HG02852 (cell line): Measurements from ENCODE around the gene CARD19.

Source experiments
- ATAC-seq: cut with Tn5 transposase; IDR thresholded peaks from one replicate; pipeline ENCODE4 v1.9.1; 2021; ENCODE audit warnings: mild to moderate bottlenecking, moderate library complexity; ENCODE audit not compliant: unreplicated experiment

The CARD19 gene

DNA sequence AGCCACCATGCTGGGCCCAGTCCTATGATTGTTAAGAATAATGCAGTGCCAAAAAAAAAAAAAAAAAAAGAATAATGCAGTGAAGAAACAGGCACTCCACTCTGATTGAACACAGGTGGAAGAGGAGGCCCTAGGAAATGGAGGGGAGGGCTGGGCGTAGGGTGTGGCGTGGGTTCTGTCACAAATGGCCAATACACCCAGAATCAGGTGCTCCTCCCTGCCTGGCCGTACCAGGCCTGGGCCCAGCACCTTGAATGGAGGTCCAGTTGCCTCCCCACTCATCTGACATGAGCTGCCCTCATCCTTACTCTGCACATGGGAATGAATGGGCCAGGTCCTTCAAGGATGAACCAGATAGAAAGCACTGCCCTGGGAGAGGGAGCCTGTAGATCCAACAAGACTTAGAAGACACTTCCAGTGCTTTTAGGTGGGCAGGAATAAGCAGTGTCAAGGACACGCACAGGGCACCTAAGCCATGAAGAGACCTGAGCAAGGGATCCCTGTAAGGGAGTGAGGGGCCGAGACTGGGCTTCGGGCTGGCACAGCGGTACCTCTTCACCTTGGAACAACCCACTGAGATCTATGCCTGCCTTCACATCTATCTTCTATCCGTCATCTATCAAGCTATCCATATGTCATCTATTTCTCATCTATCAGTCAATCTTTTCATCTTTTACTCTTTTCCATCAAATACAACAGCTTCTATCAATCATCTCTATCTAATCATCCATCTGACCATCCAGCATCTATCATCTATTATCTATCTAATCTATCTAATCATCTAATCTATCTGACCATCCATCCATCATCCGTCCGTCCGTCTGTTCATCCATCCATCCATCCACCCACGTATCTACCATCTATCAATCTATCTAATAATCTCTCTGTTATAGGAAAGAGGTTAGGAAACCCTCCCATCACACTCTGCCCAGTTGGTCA, 22.2 kb downstream of the CARD19 start:
- ATAC-seq = no peak

DNA sequence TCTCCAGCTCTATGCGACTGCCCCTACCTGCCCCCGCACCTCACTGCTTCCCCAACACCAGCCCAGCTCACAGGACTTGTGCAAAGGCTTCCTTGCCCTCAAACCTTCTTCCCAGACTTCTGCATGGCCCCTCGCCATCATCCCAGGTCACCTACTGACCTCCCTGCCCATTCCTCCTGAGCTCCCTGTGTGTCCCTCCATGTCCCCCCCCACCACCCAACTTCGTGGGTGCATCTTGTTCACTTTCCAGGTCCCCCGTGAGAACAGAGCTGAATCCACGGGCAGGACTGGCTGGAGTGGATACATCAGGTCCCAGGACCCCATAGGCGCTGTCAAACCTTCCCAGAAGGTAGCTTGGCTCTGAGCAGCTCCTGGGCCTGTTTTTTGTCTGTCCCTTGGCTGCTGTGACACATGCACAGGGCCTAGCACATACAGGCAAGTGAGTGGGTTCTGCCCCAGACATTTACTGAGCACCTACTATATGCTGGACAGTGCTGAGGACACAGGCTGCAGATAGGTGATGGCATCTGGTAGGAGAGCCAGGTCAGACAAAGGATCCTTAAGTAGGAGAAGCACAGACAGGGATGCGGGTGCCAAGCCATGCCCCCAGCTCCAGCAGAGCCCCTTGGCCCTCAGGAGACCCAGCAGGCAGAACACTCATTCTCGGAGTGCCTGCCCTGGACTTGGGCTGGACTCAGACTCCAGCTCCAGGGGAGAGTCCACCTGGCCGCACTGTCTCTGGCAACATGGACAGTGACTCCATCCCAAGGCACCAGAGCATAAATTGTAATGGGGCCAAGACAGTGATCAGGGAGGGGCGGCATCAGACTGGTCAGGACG, 23.1 kb downstream of the CARD19 start:
- ATAC-seq = no peak

DNA sequence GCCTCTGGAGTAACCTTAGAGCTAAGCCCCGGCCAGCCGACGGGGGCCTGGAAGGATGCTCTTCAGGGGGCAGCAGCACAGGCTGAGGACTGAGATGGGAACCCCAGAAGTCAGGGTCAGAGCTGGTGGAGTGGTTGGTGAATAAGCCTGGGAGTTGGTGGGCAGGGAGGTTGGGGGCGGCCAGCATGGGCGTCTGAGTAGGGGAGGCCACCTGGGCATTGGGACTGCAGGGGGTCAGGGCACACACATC, 23.6 kb downstream of the CARD19 start:
- peak; percentile 12 for ATAC-seq

DNA sequence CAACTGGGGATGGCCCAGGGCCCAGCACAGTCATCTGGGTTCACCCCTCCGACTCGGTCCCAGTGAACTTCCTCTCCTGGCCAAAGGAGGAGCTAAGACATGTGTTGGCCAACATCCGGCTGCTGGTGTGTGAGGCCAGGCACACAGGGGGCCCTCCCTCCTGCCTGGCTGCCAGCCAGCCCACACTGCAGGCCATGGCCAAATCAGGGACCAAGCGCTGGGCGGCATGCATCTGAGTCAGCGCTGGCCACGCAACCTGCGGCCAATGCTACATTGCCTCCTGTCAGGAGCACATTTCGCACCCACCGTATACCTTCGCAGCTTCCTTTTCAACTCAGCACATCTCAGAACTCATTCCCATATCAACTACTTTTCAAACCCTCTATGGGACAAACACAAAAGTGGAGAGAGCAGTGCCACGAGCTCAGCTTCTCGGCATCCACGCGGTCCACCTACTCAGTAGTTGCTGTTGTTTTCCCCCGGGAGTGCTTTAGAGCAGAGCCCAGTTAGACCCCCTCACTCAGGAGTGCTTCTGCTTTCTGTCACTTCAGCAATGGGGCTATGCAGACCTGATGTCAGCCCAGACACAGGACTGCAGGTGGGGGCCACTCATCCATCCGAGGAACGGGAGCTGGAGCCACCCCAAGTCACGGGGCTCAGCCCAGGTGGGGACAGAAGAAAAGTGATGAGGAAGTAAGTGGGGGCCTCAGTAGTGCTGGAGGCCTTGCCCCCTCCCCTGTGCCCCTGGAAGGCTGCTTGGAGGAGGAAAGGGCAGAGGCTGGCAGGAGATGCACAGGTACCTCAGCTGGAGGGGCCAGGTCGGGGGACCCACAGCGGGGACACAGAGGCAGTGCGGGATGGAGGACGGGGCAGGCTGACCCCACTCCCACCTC, 24.2 kb downstream of the CARD19 start:
- ATAC-seq = peak; percentile 83

DNA sequence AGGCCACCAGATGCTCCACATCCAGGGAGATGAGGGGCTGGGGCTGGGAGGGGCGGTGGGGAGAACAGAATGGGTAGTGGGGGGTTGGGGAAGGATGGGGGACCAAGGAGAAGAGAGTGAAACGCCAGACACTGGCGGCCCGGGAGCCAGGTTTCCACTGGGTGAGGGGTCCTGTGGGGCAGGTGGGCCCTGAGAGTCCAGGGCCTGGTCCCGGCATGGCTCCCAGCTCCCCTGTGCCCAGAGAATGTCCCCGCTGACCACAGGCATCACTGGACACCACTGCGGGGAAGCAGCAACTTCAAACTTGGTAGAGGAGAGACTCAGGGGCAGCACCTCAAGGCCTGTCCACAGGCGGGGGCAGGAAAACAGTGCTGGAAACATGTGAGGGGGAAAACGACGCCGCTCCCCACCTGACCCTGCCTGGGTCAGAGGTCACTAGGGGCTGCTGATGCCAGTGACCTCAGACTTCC, 24.9 kb downstream of the CARD19 start:
- ATAC-seq = no peak

DNA sequence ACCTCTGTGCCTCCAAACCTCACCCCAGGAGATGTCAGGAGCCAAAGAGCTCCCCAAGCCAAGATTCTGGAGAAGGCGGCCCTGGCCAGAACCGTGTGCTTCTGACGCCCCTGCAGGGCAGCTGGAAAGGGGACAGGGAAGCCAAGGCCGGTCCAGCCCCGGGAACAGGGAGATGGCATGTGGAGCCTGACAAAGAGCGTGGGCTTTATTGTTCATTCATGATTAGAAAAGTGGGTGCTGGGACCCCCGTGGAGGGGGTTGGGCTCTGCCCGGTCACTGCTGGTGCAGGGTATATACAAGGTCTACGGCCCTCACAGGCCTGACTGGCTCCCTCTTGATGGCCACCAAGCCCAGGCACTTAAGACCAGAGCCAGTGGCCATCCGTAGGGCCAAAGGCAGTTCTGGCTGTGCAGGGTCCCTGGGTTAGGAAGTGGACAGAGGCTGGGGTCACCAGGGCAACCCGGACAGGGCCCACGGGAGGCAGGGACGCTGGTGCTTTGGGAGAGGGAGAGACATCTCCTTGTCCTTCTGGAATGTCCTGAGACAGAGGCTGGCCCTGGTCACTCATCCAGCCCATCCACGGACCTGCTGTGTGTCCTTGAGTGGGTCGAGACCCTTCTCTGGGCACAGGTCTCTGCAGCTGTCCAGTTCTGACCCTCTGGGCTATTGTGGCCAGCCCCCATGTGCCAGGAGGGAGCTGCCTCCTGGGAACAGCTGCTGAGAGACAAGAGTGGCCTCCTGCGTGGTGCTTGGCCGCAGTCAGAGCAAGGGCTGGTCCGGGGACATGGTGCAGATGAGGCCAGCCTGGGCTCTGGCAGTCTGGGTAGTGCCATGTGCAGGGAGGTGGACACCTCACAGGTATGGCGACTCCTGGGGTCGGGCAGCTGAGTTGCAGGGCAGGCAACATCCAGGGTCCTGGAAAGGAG, 25.6 kb downstream of the CARD19 start:
- no peak for ATAC-seq

DNA sequence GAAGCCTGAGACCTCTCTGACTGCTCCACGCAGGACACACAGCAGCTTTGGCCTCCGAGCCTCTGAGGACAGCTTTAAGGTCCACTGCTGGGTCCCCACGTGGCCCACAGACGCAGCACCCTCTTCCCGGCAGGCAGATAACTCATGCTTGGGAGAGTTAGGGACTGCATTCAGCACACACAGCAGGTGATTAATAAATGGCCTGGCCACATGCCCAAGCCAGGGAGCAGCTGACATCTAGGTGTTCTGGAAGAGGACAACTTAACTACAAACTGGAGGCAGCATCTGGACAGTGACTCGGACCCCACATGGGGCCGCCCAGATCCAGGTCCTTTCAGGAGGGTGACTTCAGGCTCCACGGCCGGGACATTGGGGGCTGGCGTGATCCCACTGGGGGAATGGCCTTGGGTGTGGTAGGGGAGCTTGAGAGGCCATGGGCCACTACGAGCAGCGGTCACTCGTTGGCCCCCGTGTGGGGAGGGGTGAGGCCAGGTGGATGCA, 26.8 kb downstream of the CARD19 start:
- ATAC-seq = no peak

DNA sequence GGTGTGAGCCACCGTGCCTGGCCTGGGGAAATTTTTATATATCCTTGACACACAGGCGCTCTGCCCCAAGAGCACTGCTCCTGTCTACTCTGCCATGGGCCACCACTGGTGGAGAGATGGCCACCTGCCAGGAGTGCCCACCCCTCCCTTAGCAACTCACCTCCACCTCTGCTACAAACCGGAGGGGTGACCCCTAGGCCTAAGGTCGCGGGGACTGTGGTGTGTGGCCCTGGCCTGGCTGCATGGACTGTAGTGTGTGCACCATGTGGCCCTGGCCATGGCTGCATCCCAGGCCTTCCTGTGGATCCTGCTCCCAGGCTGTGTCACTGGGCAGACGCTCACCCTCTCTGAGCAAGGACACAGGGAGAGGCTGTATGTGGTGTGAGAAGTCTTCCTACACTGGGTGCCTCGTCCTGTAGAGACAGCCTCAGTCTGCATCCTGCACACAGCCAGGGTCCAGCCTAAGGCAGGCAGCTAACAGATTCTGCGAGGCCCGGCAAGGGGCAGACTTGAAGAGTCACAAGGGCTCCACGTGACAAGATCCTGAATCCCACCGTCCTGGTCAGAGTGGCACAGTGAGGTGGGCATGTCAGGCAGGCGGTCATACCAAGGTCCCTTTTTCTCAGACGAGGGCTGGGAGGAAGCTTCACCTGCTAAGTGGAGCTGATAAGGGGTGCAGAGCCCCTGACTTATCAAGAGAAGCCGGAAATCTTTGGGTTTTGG, 27.7 kb downstream of the CARD19 start:
- ATAC-seq = no peak

DNA sequence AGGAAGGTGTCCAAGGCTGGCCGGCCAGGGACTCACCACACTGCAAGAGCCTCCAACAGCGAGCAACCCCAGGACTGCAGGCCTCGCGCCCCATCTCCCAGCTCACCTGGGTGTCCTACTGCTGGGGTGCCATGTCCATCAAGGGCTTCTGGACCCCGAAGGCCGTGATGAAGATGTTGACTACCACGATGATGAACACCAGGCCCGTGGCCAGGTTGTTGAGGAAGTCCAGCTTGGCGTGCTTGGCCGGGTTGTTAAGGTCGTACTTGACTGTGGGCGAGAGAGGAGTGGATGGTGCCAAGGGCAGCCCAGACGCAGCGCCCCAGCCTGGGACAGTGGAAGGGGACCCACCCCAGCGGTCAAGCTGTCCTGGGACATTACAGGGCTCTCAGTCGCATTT, 28.8 kb downstream of the CARD19 start:
- no peak for ATAC-seq

DNA sequence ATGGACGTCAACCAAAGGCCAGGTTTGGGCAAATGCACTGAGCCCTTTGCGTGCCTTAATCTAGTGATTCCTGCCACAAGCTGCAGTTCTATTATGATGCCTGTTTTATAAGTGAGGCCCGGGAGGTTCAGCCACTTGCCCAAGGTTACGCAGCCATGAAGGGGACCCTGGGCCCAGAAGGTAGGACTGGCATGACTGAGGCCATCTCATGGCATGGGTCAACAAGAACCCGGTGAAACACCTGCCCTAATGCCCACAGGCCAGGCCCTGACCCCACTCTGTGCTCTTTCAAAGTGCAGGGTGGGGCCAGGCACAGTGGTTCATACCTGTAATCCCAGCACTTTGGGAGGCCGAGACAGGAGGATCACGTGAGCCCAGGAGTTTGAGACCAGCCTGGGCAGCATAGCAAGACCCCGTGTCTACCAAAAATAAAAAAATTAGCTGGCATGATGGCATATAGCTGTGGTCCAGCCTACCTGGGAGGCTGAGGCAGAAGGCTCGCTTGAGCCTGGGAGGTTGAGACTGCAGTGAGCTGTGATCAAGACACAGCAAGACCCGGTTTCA, 29.4 kb downstream of the CARD19 start:
- ATAC-seq = no peak

DNA sequence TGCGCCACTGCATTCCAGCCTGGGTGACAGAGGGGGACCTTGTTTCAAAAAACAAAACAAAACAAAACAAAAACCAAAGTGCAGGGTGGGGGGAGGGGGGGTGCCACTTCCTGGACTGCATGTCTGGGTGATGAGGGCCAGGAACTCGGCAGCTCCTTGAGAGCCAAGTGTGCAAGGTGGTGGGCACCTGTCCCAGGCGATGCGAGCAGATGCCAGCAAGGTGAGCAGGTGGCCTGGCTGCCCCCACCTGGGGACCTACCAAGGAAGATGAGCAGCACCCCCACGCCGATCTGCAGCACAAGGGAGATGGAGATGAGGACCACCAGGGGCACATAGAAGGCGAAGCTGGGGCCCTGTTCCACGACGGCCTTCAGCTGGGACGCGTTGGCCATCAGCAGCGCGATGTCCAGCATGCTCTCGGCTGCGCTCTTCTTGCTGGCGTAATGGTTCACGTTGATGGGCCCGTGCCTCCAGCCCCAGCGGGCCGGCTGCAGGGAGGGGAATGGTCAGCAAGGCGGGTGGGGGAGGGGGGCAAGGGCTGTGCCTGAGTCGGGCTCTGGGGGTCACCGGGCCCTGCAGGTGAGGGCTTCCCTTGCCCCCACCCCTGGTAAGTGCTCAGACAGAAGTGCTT, 30.2 kb downstream of the CARD19 start:
- ATAC-seq = no peak

DNA sequence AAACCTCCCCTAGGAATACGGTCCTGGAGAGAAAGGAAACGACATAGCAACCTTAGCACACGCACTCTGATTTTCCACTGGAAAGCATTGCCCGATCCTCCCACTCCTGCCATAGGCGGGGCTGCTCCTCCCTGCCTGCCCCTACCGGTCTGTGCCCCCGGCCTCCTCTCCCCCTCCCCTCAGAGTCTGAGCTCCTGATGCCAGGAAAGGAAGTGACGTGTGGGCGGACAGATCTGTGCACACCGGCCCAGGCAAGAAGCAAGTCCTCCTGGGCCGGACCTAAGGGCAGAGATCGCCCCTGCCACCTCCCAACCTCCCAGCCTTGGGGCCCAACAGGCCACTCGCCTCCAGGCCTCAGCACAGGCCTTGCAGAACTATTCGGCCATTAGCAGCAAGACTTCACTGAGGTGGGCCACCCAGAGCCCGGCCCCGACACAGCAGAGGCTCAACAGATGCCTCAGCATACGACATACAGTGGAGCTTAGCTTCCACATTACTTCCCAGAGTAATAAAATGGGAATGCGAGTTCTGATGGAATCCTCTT, 30.9 kb downstream of the CARD19 start:
- no peak for ATAC-seq

DNA sequence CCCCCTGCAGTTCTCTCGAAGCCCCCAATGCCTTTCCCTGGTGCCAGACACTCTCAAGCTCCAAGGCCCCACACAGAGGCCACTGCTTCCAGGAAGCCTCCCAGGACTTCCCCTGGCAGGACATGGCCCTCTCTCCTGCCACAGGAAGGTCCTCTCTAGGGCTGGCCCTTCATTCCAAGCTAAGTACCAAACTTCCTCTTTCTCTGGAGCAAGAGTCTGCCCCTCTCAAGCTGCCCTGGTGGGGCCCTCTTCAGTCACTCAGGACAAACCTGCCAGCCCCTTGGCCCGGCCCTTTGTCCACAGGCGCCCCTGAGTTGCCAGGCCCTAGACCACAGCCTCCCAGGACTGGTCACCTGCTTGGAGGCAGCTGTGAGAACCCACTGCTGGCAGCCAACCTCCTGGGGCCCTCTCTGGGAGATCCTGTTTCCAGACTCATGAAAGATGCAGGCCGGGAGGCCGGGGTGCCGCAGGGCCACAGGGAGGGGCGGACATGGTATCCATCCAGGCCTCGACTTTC, 31.4 kb downstream of the CARD19 start:
- ATAC-seq = no peak

DNA sequence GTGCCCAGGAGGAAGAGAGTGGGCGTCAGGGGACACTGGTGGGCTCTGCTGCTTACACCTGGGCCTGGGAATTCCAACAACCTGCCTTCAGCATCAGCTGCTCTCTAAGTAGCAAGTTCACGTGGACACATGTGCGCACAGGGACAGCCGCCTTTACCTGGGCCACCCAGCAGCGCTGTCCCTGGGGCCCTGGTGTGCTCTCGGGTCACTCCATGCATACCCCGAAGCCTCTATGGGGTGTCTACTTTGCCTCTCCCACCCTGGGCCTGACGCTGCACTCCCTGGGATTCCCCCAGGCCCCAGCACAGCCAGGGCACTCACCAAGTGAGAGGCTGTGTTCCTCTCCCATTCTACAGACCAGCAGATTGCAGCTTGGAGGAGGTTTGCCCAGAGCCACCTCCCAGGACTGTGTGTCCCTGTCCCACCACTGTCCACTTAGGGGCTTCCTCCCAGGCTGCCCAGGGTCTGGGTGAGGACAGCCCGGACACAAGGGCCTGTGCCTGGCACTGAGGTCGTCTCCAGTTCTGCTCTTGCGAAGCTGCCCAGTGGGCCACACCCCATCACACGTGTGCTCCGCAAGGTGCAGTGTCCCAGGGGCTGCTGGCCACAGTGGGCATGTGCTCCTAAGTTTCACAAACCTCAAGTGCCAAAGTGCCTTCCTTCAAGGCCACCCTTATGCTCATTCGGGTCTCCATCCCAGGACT, 32.1 kb downstream of the CARD19 start:
- ATAC-seq = no peak

DNA sequence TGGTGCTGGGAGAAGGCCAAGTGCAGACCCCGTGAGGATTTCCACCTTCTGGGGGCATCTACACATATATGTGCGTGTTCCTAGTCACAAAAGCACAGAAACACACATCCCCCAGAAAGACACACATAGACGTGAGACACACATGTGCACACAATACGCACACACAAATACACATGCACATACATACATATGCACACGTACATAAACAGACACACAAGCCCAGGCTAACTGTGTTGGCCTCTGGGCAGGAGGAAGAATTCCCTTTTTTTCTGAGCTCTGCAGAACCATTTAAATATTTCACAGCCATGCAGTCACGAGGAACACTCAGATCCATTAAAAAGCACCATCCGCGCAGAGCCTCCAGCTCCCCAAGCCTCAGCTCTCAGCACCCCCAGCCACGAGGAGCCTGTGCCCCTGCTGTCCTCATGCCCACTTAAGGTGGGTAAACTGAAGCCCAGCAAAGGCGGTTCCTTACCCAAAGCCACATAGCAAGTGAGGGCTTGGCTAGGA, 32.8 kb downstream of the CARD19 start:
- ATAC-seq = no peak

DNA sequence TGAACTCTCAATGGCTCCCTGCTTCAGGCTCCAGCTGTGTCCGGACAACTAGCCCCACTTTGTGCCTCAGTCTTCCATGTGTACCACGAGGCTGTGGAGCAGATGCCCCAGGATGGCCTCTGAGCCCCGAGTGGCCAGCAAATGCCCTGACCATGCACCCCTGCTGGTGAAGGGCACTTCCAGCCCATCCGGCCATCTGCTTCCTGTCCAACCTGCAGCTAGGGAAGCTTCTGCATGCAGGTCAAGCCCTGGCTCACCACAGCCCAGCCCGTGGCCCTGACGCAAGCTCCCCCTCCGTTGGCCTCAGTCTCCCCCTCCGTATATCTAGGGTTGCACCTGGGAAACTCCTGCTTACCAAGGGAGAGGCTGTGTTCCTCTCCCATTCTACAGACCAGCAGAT, 33.3 kb downstream of the CARD19 start:
- no peak for ATAC-seq
